ENCODE results near the gene CAMTA1. TPM values are rescaled to one million over a fixed set of nuclear protein-coding genes. Genes with fewer than 3 reads are reported as not detected.

The CAMTA1 gene
- total and polyA plus RNA-seq, 4 donors: 18.0 to 93.5 (median 35.8) TPM

DNA sequence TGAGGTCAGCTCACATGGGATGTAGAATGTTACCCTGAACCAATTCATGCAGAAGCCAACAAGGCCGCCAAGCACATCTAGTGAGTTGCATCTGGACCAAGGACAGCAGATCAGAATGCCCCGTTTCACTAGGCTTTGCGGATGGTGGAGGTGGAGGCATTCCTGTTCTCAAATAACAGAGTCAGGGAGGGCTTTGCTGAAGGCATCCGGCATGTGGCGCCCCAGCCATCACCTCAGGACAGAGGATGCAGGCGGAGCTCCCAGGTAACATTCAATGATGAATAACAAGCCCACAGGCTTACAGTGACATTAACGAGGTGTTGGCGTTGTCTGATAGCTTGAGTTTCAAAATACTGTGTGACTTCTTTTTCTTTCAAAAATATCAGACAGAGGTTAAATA is 476.2 kb downstream of the CAMTA1 start:
- 91% methylated on average over 8 of the region's 8 CpGs for WGBS

DNA sequence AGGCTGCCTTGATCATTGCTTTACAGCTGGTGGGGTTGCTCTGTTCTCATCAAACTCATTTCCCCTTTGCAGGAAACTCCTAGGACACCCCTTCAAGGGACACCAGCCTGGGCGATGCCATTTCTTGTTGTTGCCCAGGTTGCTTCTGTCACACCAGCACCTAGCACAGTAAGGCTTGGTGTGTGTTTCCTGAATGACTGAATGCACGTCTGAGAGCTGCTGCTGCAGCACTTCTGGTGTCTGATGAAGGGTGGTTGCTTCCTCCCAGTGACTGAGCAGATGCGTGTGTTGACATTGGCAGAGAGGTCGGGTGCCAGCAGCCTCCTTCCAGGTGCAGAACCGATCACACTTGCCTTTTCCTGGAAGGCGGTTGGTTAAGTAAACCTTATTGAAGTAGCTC is 477.4 kb downstream of the CAMTA1 start:
- no peak for TF ChIP-seq GABPA (IDR thresholded peaks at IDR 0.05 in 1 of 2, conservative IDR thresholded peaks at IDR 0.05 in 1 of 2)
- no peak for TF ChIP-seq EGR1 (IDR thresholded peaks at IDR 0.05; ENCODE audit: low read depth in 2 of 2)
- TF ChIP-seq JUND (IDR thresholded peaks at IDR 0.05): no peak
- Histone ChIP-seq H3K36me3 (ENCODE audit: control insufficient read depth in 4 of 4, insufficient read depth in 3 of 4, low read depth in 1 of 4, low read length in 3 of 4) (no peaks in the 10 kb centered on the region), H3K27me3 (ENCODE audit: control insufficient read depth in 4 of 4, insufficient read depth in 4 of 4, low read length in 3 of 4) (no peaks in the 10 kb centered on the region), H3K9ac (ENCODE audit: low read depth in 1 of 2, low read length in 2 of 2) (no peak overlapping the region), H3K4me1 (ENCODE audit: control insufficient read depth in 4 of 4, insufficient read depth in 4 of 4, low read length in 3 of 4) (peaks cover 0 to 18% (median 11%) of the 10 kb centered on the region in 4 donors), H3K9me3 (ENCODE audit: control insufficient read depth in 4 of 4, low read length in 3 of 4) (no peaks in the 10 kb centered on the region), H3K4me3 (ENCODE audit: low read depth in 1 of 3, low read length in 3 of 3) (no peak overlapping the region), H3K27ac (ENCODE audit: low read depth in 1 of 2, low read length in 2 of 2) (no peak overlapping the region)
- 67% methylated on average over 6 of the region's 6 CpGs for WGBS
- DNase-seq (ENCODE audit: low spot score): no peak

More for the DNA sequence above, 476.2 kb downstream of the CAMTA1 start:
- Histone ChIP-seq H3K36me3 (ENCODE audit: control insufficient read depth in 4 of 4, insufficient read depth in 3 of 4, low read depth in 1 of 4, low read length in 3 of 4) (no peaks in the 10 kb centered on the region), H3K9me3 (ENCODE audit: control insufficient read depth in 4 of 4, low read length in 3 of 4) (no peaks in the 10 kb centered on the region), H3K4me3 (ENCODE audit: low read depth in 1 of 3, low read length in 3 of 3) (no peak overlapping the region), H3K27me3 (ENCODE audit: control insufficient read depth in 4 of 4, insufficient read depth in 4 of 4, low read length in 3 of 4) (no peaks in the 10 kb centered on the region), H3K9ac (ENCODE audit: low read depth in 1 of 2, low read length in 2 of 2) (no peak overlapping the region), H3K4me1 (ENCODE audit: control insufficient read depth in 4 of 4, insufficient read depth in 4 of 4, low read length in 3 of 4) (peaks cover 0 to 13% (median 7%) of the 10 kb centered on the region in 4 donors), H3K27ac (ENCODE audit: low read depth in 1 of 2, low read length in 2 of 2) (no peak overlapping the region)
- TF ChIP-seq HNF4A (conservative IDR thresholded peaks at IDR 0.05) (no peak), SP1 (IDR thresholded peaks at IDR 0.05) (no peak), RAD21 (IDR thresholded peaks at IDR 0.05) (no peak)
- no peak for DNase-seq (ENCODE audit: low spot score)

DNA sequence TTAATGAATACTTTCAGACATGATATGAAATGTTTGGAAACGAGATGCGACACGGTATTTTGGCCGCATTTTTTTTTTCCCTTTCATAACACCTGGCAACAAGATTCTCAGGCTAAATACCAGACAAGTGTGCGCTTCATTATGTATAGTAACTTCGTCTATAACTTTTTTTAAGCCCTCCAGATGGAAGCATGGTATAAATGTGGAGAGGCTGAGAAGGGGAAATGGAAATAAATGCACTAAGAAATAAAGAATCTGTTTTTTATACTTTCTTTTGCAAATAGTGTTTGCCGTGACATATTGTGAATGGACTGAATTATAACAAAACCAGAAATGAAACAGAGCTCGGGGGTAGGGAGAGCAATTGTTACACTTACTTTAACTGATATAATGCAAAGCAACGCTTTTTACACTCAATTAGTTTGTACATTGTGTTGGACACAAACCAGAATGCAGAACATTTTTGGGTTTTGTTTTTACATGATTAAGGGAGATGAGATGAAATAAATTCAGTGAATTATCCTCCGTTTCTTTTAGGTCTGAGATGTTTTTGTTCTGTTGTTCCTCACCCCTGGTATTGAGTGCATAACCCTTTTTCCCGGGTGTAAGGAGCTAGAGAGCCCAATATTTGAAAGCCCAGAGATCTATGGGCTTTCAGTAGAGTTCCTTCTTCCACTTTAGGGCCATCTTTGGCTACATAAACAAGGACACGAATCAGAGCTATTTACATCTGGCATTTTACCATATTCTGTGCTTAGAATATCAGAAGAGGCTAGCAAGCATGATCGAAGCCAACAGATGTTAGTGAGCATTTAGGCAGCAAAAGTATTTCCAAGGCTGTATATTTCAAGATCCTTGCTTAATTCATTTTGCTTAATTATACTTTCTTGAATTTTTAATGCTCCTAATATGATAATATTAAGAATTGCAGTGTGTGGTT is 478.0 kb downstream of the CAMTA1 start:
- H3K4me1 ChIP-seq (ENCODE audit: control insufficient read depth in 4 of 4, insufficient read depth in 4 of 4, low read length in 3 of 4): peaks cover 0 to 18% (median 11%) of the 10 kb centered on the region in 4 donors
- WGBS: 81% methylated on average over 13 of the region's 13 CpGs
- H3K4me3 ChIP-seq (ENCODE audit: low read depth in 1 of 3, low read length in 3 of 3): no peak overlapping the region
- no peaks in the 10 kb centered on the region for H3K36me3 ChIP-seq (ENCODE audit: control insufficient read depth in 4 of 4, insufficient read depth in 3 of 4, low read depth in 1 of 4, low read length in 3 of 4)
- H3K27me3 ChIP-seq (ENCODE audit: control insufficient read depth in 4 of 4, insufficient read depth in 4 of 4, low read length in 3 of 4): no peaks in the 10 kb centered on the region
- H3K9me3 ChIP-seq (ENCODE audit: control insufficient read depth in 4 of 4, low read length in 3 of 4): peaks cover 0 to under 1% (median 0%) of the 10 kb centered on the region in 4 donors
- no peak overlapping the region for H3K27ac ChIP-seq (ENCODE audit: low read depth in 1 of 2, low read length in 2 of 2)
- DNase-seq (ENCODE audit: low spot score): no peak
- H3K9ac ChIP-seq (ENCODE audit: low read depth in 1 of 2, low read length in 2 of 2): no peak overlapping the region
- TF ChIP-seq YY1 (IDR thresholded peaks at IDR 0.05) (no peak), NR2F2 (IDR thresholded peaks at IDR 0.05) (no peak), HNF4A (conservative IDR thresholded peaks at IDR 0.05) (no peak), SP1 (IDR thresholded peaks at IDR 0.05) (no peak), FOXA1 (IDR thresholded peaks at IDR 0.05) (no peak), EGR1 (IDR thresholded peaks at IDR 0.05; ENCODE audit: low read depth in 2 of 2) (no peak), TAF1 (conservative IDR thresholded peaks at IDR 0.05) (no peak), GABPA (IDR thresholded peaks at IDR 0.05 in 1 of 2, conservative IDR thresholded peaks at IDR 0.05 in 1 of 2) (no peak), FOXA2 (IDR thresholded peaks at IDR 0.05) (no peak), HNF4G (IDR thresholded peaks at IDR 0.05) (no peak), JUND (IDR thresholded peaks at IDR 0.05) (no peak), RAD21 (IDR thresholded peaks at IDR 0.05) (no peak), RXRA (IDR thresholded peaks at IDR 0.05) (no peak)
- TF ChIP-seq, protein P1, sequence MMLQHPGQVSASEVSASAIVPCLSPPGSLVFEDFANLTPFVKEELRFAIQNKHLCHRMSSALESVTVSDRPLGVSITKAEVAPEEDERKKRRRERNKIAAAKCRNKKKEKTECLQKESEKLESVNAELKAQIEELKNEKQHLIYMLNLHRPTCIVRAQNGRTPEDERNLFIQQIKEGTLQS (IDR thresholded peaks at IDR 0.05): no peak
- TF ChIP-seq, protein P2, sequence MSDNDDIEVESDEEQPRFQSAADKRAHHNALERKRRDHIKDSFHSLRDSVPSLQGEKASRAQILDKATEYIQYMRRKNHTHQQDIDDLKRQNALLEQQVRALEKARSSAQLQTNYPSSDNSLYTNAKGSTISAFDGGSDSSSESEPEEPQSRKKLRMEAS (IDR thresholded peaks at IDR 0.05): no peak
- TF ChIP-seq, protein P3, sequence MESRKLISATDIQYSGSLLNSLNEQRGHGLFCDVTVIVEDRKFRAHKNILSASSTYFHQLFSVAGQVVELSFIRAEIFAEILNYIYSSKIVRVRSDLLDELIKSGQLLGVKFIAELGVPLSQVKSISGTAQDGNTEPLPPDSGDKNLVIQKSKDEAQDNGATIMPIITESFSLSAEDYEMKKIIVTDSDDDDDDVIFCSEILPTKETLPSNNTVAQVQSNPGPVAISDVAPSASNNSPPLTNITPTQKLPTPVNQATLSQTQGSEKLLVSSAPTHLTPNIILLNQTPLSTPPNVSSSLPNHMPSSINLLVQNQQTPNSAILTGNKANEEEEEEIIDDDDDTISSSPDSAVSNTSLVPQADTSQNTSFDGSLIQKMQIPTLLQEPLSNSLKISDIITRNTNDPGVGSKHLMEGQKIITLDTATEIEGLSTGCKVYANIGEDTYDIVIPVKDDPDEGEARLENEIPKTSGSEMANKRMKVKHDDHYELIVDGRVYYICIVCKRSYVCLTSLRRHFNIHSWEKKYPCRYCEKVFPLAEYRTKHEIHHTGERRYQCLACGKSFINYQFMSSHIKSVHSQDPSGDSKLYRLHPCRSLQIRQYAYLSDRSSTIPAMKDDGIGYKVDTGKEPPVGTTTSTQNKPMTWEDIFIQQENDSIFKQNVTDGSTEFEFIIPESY (IDR thresholded peaks at IDR 0.05): no peak
- TF ChIP-seq, protein P4, sequence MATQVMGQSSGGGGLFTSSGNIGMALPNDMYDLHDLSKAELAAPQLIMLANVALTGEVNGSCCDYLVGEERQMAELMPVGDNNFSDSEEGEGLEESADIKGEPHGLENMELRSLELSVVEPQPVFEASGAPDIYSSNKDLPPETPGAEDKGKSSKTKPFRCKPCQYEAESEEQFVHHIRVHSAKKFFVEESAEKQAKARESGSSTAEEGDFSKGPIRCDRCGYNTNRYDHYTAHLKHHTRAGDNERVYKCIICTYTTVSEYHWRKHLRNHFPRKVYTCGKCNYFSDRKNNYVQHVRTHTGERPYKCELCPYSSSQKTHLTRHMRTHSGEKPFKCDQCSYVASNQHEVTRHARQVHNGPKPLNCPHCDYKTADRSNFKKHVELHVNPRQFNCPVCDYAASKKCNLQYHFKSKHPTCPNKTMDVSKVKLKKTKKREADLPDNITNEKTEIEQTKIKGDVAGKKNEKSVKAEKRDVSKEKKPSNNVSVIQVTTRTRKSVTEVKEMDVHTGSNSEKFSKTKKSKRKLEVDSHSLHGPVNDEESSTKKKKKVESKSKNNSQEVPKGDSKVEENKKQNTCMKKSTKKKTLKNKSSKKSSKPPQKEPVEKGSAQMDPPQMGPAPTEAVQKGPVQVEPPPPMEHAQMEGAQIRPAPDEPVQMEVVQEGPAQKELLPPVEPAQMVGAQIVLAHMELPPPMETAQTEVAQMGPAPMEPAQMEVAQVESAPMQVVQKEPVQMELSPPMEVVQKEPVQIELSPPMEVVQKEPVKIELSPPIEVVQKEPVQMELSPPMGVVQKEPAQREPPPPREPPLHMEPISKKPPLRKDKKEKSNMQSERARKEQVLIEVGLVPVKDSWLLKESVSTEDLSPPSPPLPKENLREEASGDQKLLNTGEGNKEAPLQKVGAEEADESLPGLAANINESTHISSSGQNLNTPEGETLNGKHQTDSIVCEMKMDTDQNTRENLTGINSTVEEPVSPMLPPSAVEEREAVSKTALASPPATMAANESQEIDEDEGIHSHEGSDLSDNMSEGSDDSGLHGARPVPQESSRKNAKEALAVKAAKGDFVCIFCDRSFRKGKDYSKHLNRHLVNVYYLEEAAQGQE (IDR thresholded peaks at IDR 0.05): no peak
- TF ChIP-seq, protein P5, sequence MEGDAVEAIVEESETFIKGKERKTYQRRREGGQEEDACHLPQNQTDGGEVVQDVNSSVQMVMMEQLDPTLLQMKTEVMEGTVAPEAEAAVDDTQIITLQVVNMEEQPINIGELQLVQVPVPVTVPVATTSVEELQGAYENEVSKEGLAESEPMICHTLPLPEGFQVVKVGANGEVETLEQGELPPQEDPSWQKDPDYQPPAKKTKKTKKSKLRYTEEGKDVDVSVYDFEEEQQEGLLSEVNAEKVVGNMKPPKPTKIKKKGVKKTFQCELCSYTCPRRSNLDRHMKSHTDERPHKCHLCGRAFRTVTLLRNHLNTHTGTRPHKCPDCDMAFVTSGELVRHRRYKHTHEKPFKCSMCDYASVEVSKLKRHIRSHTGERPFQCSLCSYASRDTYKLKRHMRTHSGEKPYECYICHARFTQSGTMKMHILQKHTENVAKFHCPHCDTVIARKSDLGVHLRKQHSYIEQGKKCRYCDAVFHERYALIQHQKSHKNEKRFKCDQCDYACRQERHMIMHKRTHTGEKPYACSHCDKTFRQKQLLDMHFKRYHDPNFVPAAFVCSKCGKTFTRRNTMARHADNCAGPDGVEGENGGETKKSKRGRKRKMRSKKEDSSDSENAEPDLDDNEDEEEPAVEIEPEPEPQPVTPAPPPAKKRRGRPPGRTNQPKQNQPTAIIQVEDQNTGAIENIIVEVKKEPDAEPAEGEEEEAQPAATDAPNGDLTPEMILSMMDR (IDR thresholded peaks at IDR 0.05; ENCODE audit: low read depth, low read length, missing input control): no peak

Data from liver (tissue), 9 donors.